GM21619 (cell line): Measurements from ENCODE around the gene COL9A3.
A peak's percentile ranks its signal among the peaks of the same experiment; 100 is the strongest.

Source experiments
- ATAC-seq: cut with Tn5 transposase; IDR thresholded peaks from one replicate; pipeline ENCODE4 v1.9.1; 2021; ENCODE audit not compliant: unreplicated experiment

Gene COL9A3

GRCh38 chr20:62778601-62779416 is 38.0 kb upstream of the COL9A3 start:
- ATAC-seq, result no peak

GRCh38 chr20:62779417-62779685 is 37.5 kb upstream of the COL9A3 start:
- ATAC-seq, result no peak

GRCh38 chr20:62780204-62780603 is 36.6 kb upstream of the COL9A3 start:
- ATAC-seq, result no peak

- no peak for ATAC-seq
Measured at GRCh38 chr20:62780696-62781095, 36.2 kb upstream of the COL9A3 start.

GRCh38 chr20:62782149-62782892 is 34.5 kb upstream of the COL9A3 start:
- ATAC-seq, result no peak

- ATAC-seq, result no peak
Measured at GRCh38 chr20:62782893-62783278, 34.0 kb upstream of the COL9A3 start.

GRCh38 chr20:62784497-62784896 is 32.4 kb upstream of the COL9A3 start:
- ATAC-seq, result no peak

- ATAC-seq, result no peak
Measured at GRCh38 chr20:62785393-62785792, 31.5 kb upstream of the COL9A3 start.

GRCh38 chr20:62786157-62786556 is 30.7 kb upstream of the COL9A3 start:
- ATAC-seq, result no peak

GRCh38 chr20:62787321-62787720 is 29.5 kb upstream of the COL9A3 start:
- no peak for ATAC-seq

- no peak for ATAC-seq
Measured at GRCh38 chr20:62787866-62788265, 29.0 kb upstream of the COL9A3 start.

- ATAC-seq, result no peak
Measured at GRCh38 chr20:62788607-62789006, 28.2 kb upstream of the COL9A3 start.

GRCh38 chr20:62790075-62790474 is 26.8 kb upstream of the COL9A3 start:
- no peak for ATAC-seq

GRCh38 chr20:62791301-62792181 is 25.3 kb upstream of the COL9A3 start:
- ATAC-seq, result no peak

- ATAC-seq, result no peak
Measured at GRCh38 chr20:62792182-62792939, 24.5 kb upstream of the COL9A3 start.

- ATAC-seq, result no peak
Measured at GRCh38 chr20:62792940-62793756, 23.7 kb upstream of the COL9A3 start.

- no peak for ATAC-seq
Measured at GRCh38 chr20:62793757-62794006, 23.2 kb upstream of the COL9A3 start.

- ATAC-seq, result peak; percentile 54
Measured at GRCh38 chr20:62794007-62794724, 22.7 kb upstream of the COL9A3 start.

- no peak for ATAC-seq
Measured at GRCh38 chr20:62795023-62795761, 21.7 kb upstream of the COL9A3 start.
